HCT116 (cell line): ENCODE data around the gene MEF2D. TPM values are rescaled to one million over a fixed set of nuclear protein-coding genes. Genes with fewer than 3 reads are reported as not detected.

ENCODE experiments used
- ATAC-seq: fragments of 200-7000 bp; cut with Tn5 transposase; 2 replicates; pipeline ENCODE4 v1.9.1; 2020; ENCODE audit warnings: mild to moderate bottlenecking, moderate library complexity
- BruUV-seq: library from RNA; stranded (reverse); fragments of 400-500 nt; replicated peaks from 2 replicates; lab custom pipeline; 2021; lab: Mats Ljungman, UMichigan
- CTCF ChIA-PET: fragments of 300-600 bp; sonication (Branson Sonifier 250); formaldehyde crosslinking; loops from one replicate; lab custom pipeline; 2021; ENCODE audit warnings: antibody characterized with exemption; lab: Charles Lee
- POLR2A ChIA-PET: fragments of 300-600, 350-600 bp; sonication (Branson Sonifier 250); formaldehyde crosslinking; loops from one replicate; lab custom pipeline; 2021; ENCODE audit warnings: antibody characterized with exemption; lab: Charles Lee
- RAD21 ChIA-PET, 2 experiments: fragments of 300-600 bp; sonication (Branson Sonifier 250); formaldehyde crosslinking; loops; one replicate each; lab custom pipeline; 2023; ENCODE audit warnings: low total read pairs in 2 of 2; ENCODE audit not compliant: uncharacterized antibody in 2 of 2, unreplicated experiment in 2 of 2, low non-redundant PET in 1 of 2; lab: Charles Lee
- DNase-seq: peaks from one replicate; pipeline ENCODE4 v3.0.0-alpha.2; 2010; ENCODE audit warnings: low read depth, low spot score
- H2AFZ ChIP-seq: fragments of 200-600 bp; shearing (Covaris generic), sonication (generic); 2 replicates; pipeline ENCODE4 v1.6.1; 2017; ENCODE audit warnings: low read depth, mixed run types, mixed read lengths, antibody characterized with exemption, low read length; ENCODE audit not compliant: poor library complexity, severe bottlenecking
- H3K27ac ChIP-seq: 2 replicates; pipeline ENCODE4 v1.5.1; 2012; ENCODE audit warnings: low read depth, low read length
- H3K27me3 ChIP-seq: fragments of 200-600 bp; sonication (generic); 2 replicates; pipeline ENCODE4 v1.6.1; 2016; ENCODE audit warnings: mixed run types, low read length, mixed read lengths; ENCODE audit not compliant: insufficient read depth
- H3K36me3 ChIP-seq, 2 experiments: fragments of 200-500 bp in 1 of 2; fragments of 200-600 bp in 1 of 2; sonication (Bioruptor generic) in 1 of 2; sonication (generic) in 1 of 2; 2 replicates each; pipeline versions ENCODE4 v1.5.1 to v1.6.1; 2014 to 2016; ENCODE audit warnings: low read length in 2 of 2, inconsistent platforms in 1 of 2, mixed read lengths in 1 of 2, mixed run types in 1 of 2; ENCODE audit not compliant: insufficient read depth in 2 of 2, control insufficient read depth in 1 of 2
- H3K4me1 ChIP-seq, 2 experiments: fragments of 200-600 bp in 1 of 2; sonication (generic) in 1 of 2; 2 replicates each; pipeline versions ENCODE4 v1.5.1 to v1.6.1; 2012 to 2017; ENCODE audit warnings: low read length in 2 of 2, inconsistent platforms in 1 of 2, mild to moderate bottlenecking in 1 of 2, mixed read lengths in 1 of 2, mixed run types in 1 of 2, moderate library complexity in 1 of 2; ENCODE audit not compliant: insufficient read depth in 2 of 2, control insufficient read depth in 1 of 2
- H3K4me2 ChIP-seq: fragments of 200-600 bp; sonication (generic); 2 replicates; pipeline ENCODE4 v1.6.1; 2017; ENCODE audit warnings: mixed run types, low read length, mixed read lengths
- H3K4me3 ChIP-seq, 2 experiments: fragments of 200-600 bp in 1 of 2; sonication (generic) in 1 of 2; replicated peaks in 1 of 2; 2 replicates each; pipeline ENCODE4 v1.5.1; 2011 to 2016; ENCODE audit warnings: low read length in 2 of 2, control low read depth in 1 of 2, low read depth in 1 of 2, mild to moderate bottlenecking in 1 of 2, mixed read lengths in 1 of 2, mixed run types in 1 of 2
- H3K79me2 ChIP-seq: fragments of 200-600 bp; sonication (generic); 2 replicates; pipeline ENCODE4 v1.6.1; 2017; ENCODE audit warnings: mild to moderate bottlenecking, mixed run types, low read length, moderate library complexity, mixed read lengths; ENCODE audit not compliant: insufficient read depth
- H3K9ac ChIP-seq: fragments of 200-600 bp; sonication (generic); 2 replicates; pipeline ENCODE4 v1.6.1; 2016; ENCODE audit warnings: low read length, mixed read lengths
- H3K9me2 ChIP-seq: fragments of 200-600 bp; sonication (generic), shearing (Covaris generic); 2 replicates; pipeline ENCODE4 v1.6.1; 2017; ENCODE audit warnings: mixed run types, mild to moderate bottlenecking, moderate library complexity; ENCODE audit not compliant: insufficient read depth
- H3K9me3 ChIP-seq, 2 experiments: fragments of 200-500 bp in 1 of 2; fragments of 200-600 bp in 1 of 2; sonication (Bioruptor generic) in 1 of 2; sonication (generic) in 1 of 2; 2 replicates each; pipeline ENCODE4 v1.6.1; 2014 to 2017; ENCODE audit warnings: low read length in 2 of 2, mixed read lengths in 2 of 2, inconsistent platforms in 1 of 2, low read depth in 1 of 2, mild to moderate bottlenecking in 1 of 2, mixed run types in 1 of 2, moderate library complexity in 1 of 2; ENCODE audit not compliant: control insufficient read depth in 1 of 2, insufficient read depth in 1 of 2
- H4K20me1 ChIP-seq: fragments of 200-600 bp; sonication (generic), shearing (Covaris generic); 2 replicates; pipeline ENCODE4 v1.6.1; 2017; ENCODE audit warnings: mixed run types, mild to moderate bottlenecking, moderate library complexity; ENCODE audit not compliant: insufficient read depth
- CEBPB ChIP-seq: IDR thresholded peaks from 2 replicates; pipeline ENCODE4 v1.6.1; 2012; ENCODE audit warnings: low read depth
- EZH2phosphoT487 ChIP-seq: fragments of 200-600 bp; IDR thresholded peaks from 2 replicates; pipeline ENCODE4 v1.6.1; 2018; ENCODE audit warnings: antibody characterized with exemption, borderline replicate concordance
- FOSL1 ChIP-seq: IDR thresholded peaks from 2 replicates; pipeline ENCODE4 v1.6.1; 2012; ENCODE audit warnings: low read depth
- RAD21 ChIP-seq: IDR thresholded peaks from 2 replicates; pipeline ENCODE4 v1.6.1; 2012; ENCODE audit warnings: low read depth, mild to moderate bottlenecking
- SIN3A ChIP-seq: IDR thresholded peaks from 2 replicates; pipeline ENCODE4 v1.6.1; 2012; ENCODE audit warnings: low read depth
- SP1 ChIP-seq: IDR thresholded peaks from 2 replicates; pipeline ENCODE4 v1.6.1; 2012; ENCODE audit warnings: low read depth
- SRF ChIP-seq: IDR thresholded peaks from 2 replicates; pipeline ENCODE4 v1.6.1; 2012; ENCODE audit warnings: low read depth
- TCF7L2 ChIP-seq: IDR thresholded peaks from 2 replicates; pipeline ENCODE4 v1.7.0; 2011; ENCODE audit warnings: borderline replicate concordance, inconsistent platforms; ENCODE audit not compliant: insufficient read depth, insufficient read length; ENCODE audit errors: extremely low read depth
- YY1 ChIP-seq: IDR thresholded peaks from 2 replicates; pipeline ENCODE4 v1.6.1; 2011; ENCODE audit warnings: low read length, low read depth, moderate library complexity, mild to moderate bottlenecking; ENCODE audit not compliant: insufficient replicate concordance; ENCODE audit errors: extremely low read depth
- ZFX ChIP-seq: fragments of 450-650 bp; IDR thresholded peaks from 2 replicates; pipeline ENCODE4 v1.6.1; 2017
- ZNF274 ChIP-seq: fragments of 200-500 bp; sonication (Bioruptor generic); IDR thresholded peaks from 2 replicates; pipeline ENCODE4 v1.6.1; 2014; ENCODE audit warnings: mild to moderate bottlenecking, low read depth, low read length, inconsistent platforms
- intact Hi-C: fragments of 100-400 bp; cut with micrococcal nuclease; formaldehyde crosslinking; loops from 2 replicates; pipeline ENCODE4 v1.10.0; 2022
- total RNA-seq: library from RNA; stranded (reverse); gene quantifications from one replicate; pipeline ENCODE4 v1.2.1, GENCODE V29; 2021; ENCODE audit not compliant: unreplicated experiment
- TF ChIP-seq, protein P1 (sequence below): IDR thresholded peaks from 2 replicates; pipeline ENCODE4 v1.6.1; 2012
- TF ChIP-seq, protein P2 (sequence below): IDR thresholded peaks from 2 replicates; pipeline ENCODE4 v1.6.1; 2012

MEF2D gene
- total RNA-seq, 1 experiment from 2014 or later: 44.2 TPM

DNA sequence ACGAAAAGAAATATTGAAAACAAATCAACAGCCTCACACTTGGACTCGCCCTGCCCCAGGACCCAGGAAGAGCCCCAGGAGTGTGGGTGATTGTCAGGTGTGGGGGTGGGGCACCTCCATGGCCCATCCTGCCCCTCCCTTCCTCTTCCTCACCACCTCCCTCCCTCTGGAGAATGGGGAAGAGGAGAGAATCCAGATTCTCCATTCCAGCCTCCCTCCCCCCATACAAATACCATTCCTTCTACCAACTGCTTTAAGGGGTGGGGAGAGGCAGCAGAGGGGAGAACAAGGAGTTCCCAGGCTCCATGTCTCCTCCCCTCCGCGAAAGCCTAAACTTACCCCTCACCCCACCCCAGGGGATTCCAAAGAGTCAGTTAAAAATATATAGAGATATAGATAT lies 36.7 kb downstream of the MEF2D start:
- H4K20me1 ChIP-seq: no peaks in the 10 kb centered on the region
- intact Hi-C loops: no loop called here
- no TSS peak for BruUV-seq
- H3K4me1 ChIP-seq: peaks cover 9 to 30% of the 10 kb centered on the region in 2 experiments
- H3K9me2 ChIP-seq: no peaks in the 10 kb centered on the region
- TF ChIP-seq TCF7L2: no peak
- TF ChIP-seq CEBPB: no peak
- no peak for TF ChIP-seq YY1
- no peak for TF ChIP-seq FOSL1
- no peak for TF ChIP-seq RAD21
- no peak for TF ChIP-seq SRF
- TF ChIP-seq ZNF274: no peak
- TF ChIP-seq, protein P1, sequence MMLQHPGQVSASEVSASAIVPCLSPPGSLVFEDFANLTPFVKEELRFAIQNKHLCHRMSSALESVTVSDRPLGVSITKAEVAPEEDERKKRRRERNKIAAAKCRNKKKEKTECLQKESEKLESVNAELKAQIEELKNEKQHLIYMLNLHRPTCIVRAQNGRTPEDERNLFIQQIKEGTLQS: no peak
- TF ChIP-seq EZH2phosphoT487: no peak
- TF ChIP-seq, protein P2, sequence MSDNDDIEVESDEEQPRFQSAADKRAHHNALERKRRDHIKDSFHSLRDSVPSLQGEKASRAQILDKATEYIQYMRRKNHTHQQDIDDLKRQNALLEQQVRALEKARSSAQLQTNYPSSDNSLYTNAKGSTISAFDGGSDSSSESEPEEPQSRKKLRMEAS: no peak
- no peak for TF ChIP-seq SP1
- no peak for TF ChIP-seq ZFX
- TF ChIP-seq SIN3A: no peak
- TF ChIP-seq, all 23 proteins: peak for 0
- H3K79me2 ChIP-seq: no peaks in the 10 kb centered on the region
- no peak overlapping the region for H2AFZ ChIP-seq
- POLR2A ChIA-PET: no interaction called here
- DNase-seq: no peak
- no peak overlapping the region for H3K27ac ChIP-seq
- no peaks in the 10 kb centered on the region for H3K9me3 ChIP-seq
- H3K4me2 ChIP-seq: no peak overlapping the region
- ATAC-seq: no peak
- H3K27me3 ChIP-seq: no peaks in the 10 kb centered on the region
- no peak overlapping the region for H3K9ac ChIP-seq
- CTCF ChIA-PET: no interaction called here
- H3K36me3 ChIP-seq: peaks cover 4 to 8% of the 10 kb centered on the region in 2 experiments; a peak in 2 of 4 replicates
- RAD21 ChIA-PET: no interaction called here
- no peak overlapping the region for H3K4me3 ChIP-seq
